Right lobe of liver (tissue), 6 donors: Measurements from ENCODE around the gene SLC7A5. TPM values are rescaled to one million over a fixed set of nuclear protein-coding genes. Genes with fewer than 3 reads are reported as not detected.

Experiments
- ATAC-seq, 4 donors: fragments of 200-7000 bp; cut with Tn5 transposase; one replicate each; pipeline ENCODE4 v1.9.1; 2020; ENCODE audit warnings: mild to moderate bottlenecking in 4 of 4, moderate library complexity in 4 of 4
- DNase-seq, 3 donors: peaks; one replicate each; pipeline ENCODE4 v3.0.0-alpha.2; 2020
- H3K27ac ChIP-seq, 3 donors: fragments of 200-600 bp; one replicate each; pipeline ENCODE4 v1.8.0; 2022
- H3K27me3 ChIP-seq, 2 donors: fragments of 200-600 bp; one replicate each; pipeline ENCODE4 v1.8.0; 2022
- H3K36me3 ChIP-seq, 4 donors: fragments of 200-600 bp; sonication (generic) in 1 of 4; one replicate each; pipeline versions ENCODE4 v1.5.1 to v1.8.0; 2017 to 2022; ENCODE audit warnings: control low read depth in 1 of 4
- H3K4me1 ChIP-seq, 4 donors: fragments of 200-600 bp; sonication (generic) in 1 of 4; one replicate each; pipeline versions ENCODE4 v1.5.1 to v1.8.0; 2017 to 2022; ENCODE audit warnings: control low read depth in 1 of 4
- H3K4me3 ChIP-seq, 3 donors: fragments of 200-600 bp; one replicate each; pipeline ENCODE4 v1.8.0; 2022
- H3K9me3 ChIP-seq, 4 donors: fragments of 200-600 bp; sonication (generic) in 1 of 4; one replicate each; pipeline versions ENCODE4 v1.5.1 to v1.8.0; 2017 to 2022; ENCODE audit warnings: control low read depth in 1 of 4
- CTCF ChIP-seq, 4 donors: fragments of 200-600 bp in 3 of 4; fragments of 450-650 bp in 1 of 4; IDR thresholded peaks; one replicate each; pipeline versions ENCODE4 v1.5.1 to v1.8.0; 2016 to 2022; ENCODE audit warnings: antibody characterized with exemption in 4 of 4, mild to moderate bottlenecking in 2 of 4
- POLR2A ChIP-seq: fragments of 450-650 bp; IDR thresholded peaks from one replicate; pipeline ENCODE4 v1.6.1; 2017; ENCODE audit warnings: antibody characterized with exemption, mild to moderate bottlenecking
- WGBS: methylation state at CpG from one replicate; pipeline ENCODE4 v1.1.6; 2018; ENCODE audit warnings: low coverage, low lambda C conversion rate; ENCODE audit not compliant: insufficient coverage; ENCODE audit errors: missing lambda C conversion rate; 5-methylcytosine and 5-hydroxymethylcytosine counted together
- intact Hi-C, 2 donors: fragments of 100-400 bp; cut with DNase I; formaldehyde crosslinking; loops; one replicate each; pipeline versions ENCODE4 v1.11.2 to v1.14.1; 2022
- total RNA-seq, 6 experiments: library from RNA; depleted of rRNA in 2 of 6; stranded (reverse); fragments of >200 nt in 2 of 6; fragmentation: NEBNext Ultra II Directional in 3 of 6; extraction: Animal tissue kit (Norgen Biotek cat#: 25700) in 3 of 6; gene quantifications; one replicate each; pipeline versions ENCODE4 v1.1.0 to v1.2.4, GENCODE V29; 2016 to 2023
- donor health status: DM: no; HTN: yes; CAD: no.
- donor health status: DM: no; HTN: no; CAD: no.
- donor health status: DM: no; HTN: no; CAD: no.
- donor health status: DM: no; HTN: yes; CAD: no.
- donor health status: DM: no; HTN: yes; CAD: no.

Gene SLC7A5
- total RNA-seq, 6 experiments from 2014 or later: 7.0 to 16.3 (median 12.4) TPM

- H3K27ac ChIP-seq: peak overlapping the region; percentile 84 to 100 (median 99)
- DNase-seq: no peak
- H3K36me3 ChIP-seq: peaks cover 0 to 21% (median 3%) of the 10 kb centered on the region in 4 donors
- WGBS: 51% methylated on average over 11 of the region's 29 CpGs
- ATAC-seq: no peak
- H3K27me3 ChIP-seq: no peaks in the 10 kb centered on the region
- H3K4me1 ChIP-seq: peaks cover 0 to 29% (median 12%) of the 10 kb centered on the region in 4 donors
- TF ChIP-seq POLR2A (no peak), CTCF (IDR thresholded peaks at IDR 0.05) (no peak)
- intact Hi-C loops: no loop called here
- H3K4me3 ChIP-seq: peak overlapping the region in 2 of 3 donors; percentile 67 to 77
- H3K9me3 ChIP-seq: no peaks in the 10 kb centered on the region
These were observed 28.9 kb downstream of the SLC7A5 start for GRCh38 chr16:87840271-87840978.

- Histone ChIP-seq H3K36me3 (peaks cover 0 to 28% (median 5%) of the 10 kb centered on the region in 4 donors), H3K9me3 (no peaks in the 10 kb centered on the region), H3K27ac (peak overlapping the region; percentile 84 to 100 (median 99)), H3K4me1 (peaks cover 0 to 25% (median 12%) of the 10 kb centered on the region in 4 donors), H3K4me3 (peak overlapping the region; percentile 23 to 77 (median 67)), H3K27me3 (no peaks in the 10 kb centered on the region)
- 41% methylated on average over 3 of the region's 34 CpGs for WGBS
- intact Hi-C loops: loop anchor here in 1 of 2 donors (10.0 kb wide), 1 partner anchor 55 kb away; no protein-coding TSS in a partner anchor
- DNase-seq (peak in 1 of 3 donors; percentile 70), ATAC-seq (peak; percentile 0 to 6 (median 2))
- TF ChIP-seq CTCF (IDR thresholded peaks at IDR 0.05) (no peak), POLR2A (no peak)
These were observed 29.6 kb downstream of the SLC7A5 start for GRCh38 chr16:87839542-87840270.

GRCh38 chr16:87838643-87839541 is 30.4 kb downstream of the SLC7A5 start:
- peaks cover 0 to 32% (median 10%) of the 10 kb centered on the region in 4 donors for H3K36me3 ChIP-seq
- no peak for TF ChIP-seq CTCF (IDR thresholded peaks at IDR 0.05)
- peak; percentile 91 for TF ChIP-seq POLR2A
- no peaks in the 10 kb centered on the region for H3K9me3 ChIP-seq
- H3K4me1 ChIP-seq: peaks cover 0 to 23% (median 11%) of the 10 kb centered on the region in 4 donors
- 41% methylated on average over 11 of the region's 27 CpGs for WGBS
- H3K4me3 ChIP-seq: peak overlapping the region; percentile 23 to 77 (median 67)
- peak; percentile 75 to 91 (median 90) for DNase-seq
- ATAC-seq: peak; percentile 39 to 76 (median 48)
- no peaks in the 10 kb centered on the region for H3K27me3 ChIP-seq
- intact Hi-C loops: loop anchor here in 1 of 2 donors (10.0 kb wide), 1 partner anchor 54 kb away; no protein-coding TSS in a partner anchor
- H3K27ac ChIP-seq: peak overlapping the region; percentile 84 to 100 (median 99)
